Activated CD4-positive, alpha-beta T cell treated with anti-CD3 and anti-CD28 coated beads, Interleukin-2, Interleukin-6, amounts not matched to agents 100 ng/mL and 50 ng/mL, durations not matched to agents 16 hours and 8 hours (primary cell): ENCODE results near the gene RPN2.

Experiments used
- DNase-seq: peaks from one replicate; pipeline ENCODE4 v3.0.0-alpha.2; 2020

The RPN2 gene

GRCh38 chr20:37270576-37271420 lies 91.7 kb downstream of the RPN2 start:
- no peak for DNase-seq

- DNase-seq = no peak
These were observed 92.3 kb downstream of the RPN2 start for GRCh38 chr20:37271421-37271768.

- no peak for DNase-seq
These were observed 94.9 kb downstream of the RPN2 start for GRCh38 chr20:37273988-37274387.

GRCh38 chr20:37274851-37275524 lies 95.9 kb downstream of the RPN2 start:
- no peak for DNase-seq

- no peak for DNase-seq
These were observed 97.5 kb downstream of the RPN2 start for GRCh38 chr20:37276494-37277252.

- no peak for DNase-seq
These were observed 98.1 kb downstream of the RPN2 start for GRCh38 chr20:37277253-37277593.

- no peak for DNase-seq
These were observed 99.9 kb downstream of the RPN2 start for GRCh38 chr20:37278966-37279590.

- DNase-seq = no peak
These were observed 100.7 kb downstream of the RPN2 start for GRCh38 chr20:37279820-37280219.

GRCh38 chr20:37280403-37280802 lies 101.3 kb downstream of the RPN2 start:
- no peak for DNase-seq

- no peak for DNase-seq
These were observed 103.4 kb downstream of the RPN2 start for GRCh38 chr20:37282556-37282955.

- no peak for DNase-seq
These were observed 104.5 kb downstream of the RPN2 start for GRCh38 chr20:37283530-37284195.

- DNase-seq = no peak
These were observed 105.6 kb downstream of the RPN2 start for GRCh38 chr20:37284691-37285161.

- DNase-seq = no peak
These were observed 106.7 kb downstream of the RPN2 start for GRCh38 chr20:37285664-37286374.

GRCh38 chr20:37288091-37288490 lies 109.0 kb downstream of the RPN2 start:
- DNase-seq = no peak

- no peak for DNase-seq
These were observed 111.2 kb downstream of the RPN2 start for GRCh38 chr20:37290158-37290810.
